ENCODE measurements around the gene STX11. TPM values are rescaled to one million over a fixed set of nuclear protein-coding genes. Genes with fewer than 3 reads are reported as not detected.
A peak's percentile ranks its signal among the peaks of the same experiment; 100 is the strongest.

Gene STX11
- polyA plus RNA-seq, 4 donors = 1.0 to 4.4 (median 3.2) TPM; not detected in 1

GRCh38 chr6:144145541-144145940 is 4.8 kb upstream of the STX11 start:
- Histone ChIP-seq H3K27me3 (ENCODE audit: control insufficient read depth in 3 of 3, insufficient read depth in 3 of 3, low read length in 3 of 3) (peaks cover 0 to 26% (median 0%) of the 10 kb centered on the region in 3 donors), H3K27ac (ENCODE audit: low read depth in 1 of 3, low read length in 2 of 3) (no peak overlapping the region), H3K4me3 (ENCODE audit: low read depth in 1 of 3, low read length in 3 of 3) (no peak overlapping the region), H3K36me3 (ENCODE audit: control insufficient read depth in 3 of 3, insufficient read depth in 2 of 3, low read depth in 1 of 3, low read length in 3 of 3) (no peaks in the 10 kb centered on the region), H3K4me1 (ENCODE audit: control insufficient read depth in 3 of 3, insufficient read depth in 2 of 3, low read depth in 1 of 3, low read length in 2 of 3) (peaks cover 0 to 2% (median 0%) of the 10 kb centered on the region in 3 donors), H3K9me3 (ENCODE audit: control insufficient read depth in 2 of 2, insufficient read depth in 1 of 2, low read depth in 1 of 2, low read length in 1 of 2) (no peaks in the 10 kb centered on the region)
- no peak for DNase-seq
- WGBS, 3 donors = 80 to 84% (median 84%) methylated on average over 2 of the region's 2 CpGs
- FAIRE-seq = no peak

GRCh38 chr6:144148886-144149285 is 1.4 kb upstream of the STX11 start:
- no peak for DNase-seq

DNA sequence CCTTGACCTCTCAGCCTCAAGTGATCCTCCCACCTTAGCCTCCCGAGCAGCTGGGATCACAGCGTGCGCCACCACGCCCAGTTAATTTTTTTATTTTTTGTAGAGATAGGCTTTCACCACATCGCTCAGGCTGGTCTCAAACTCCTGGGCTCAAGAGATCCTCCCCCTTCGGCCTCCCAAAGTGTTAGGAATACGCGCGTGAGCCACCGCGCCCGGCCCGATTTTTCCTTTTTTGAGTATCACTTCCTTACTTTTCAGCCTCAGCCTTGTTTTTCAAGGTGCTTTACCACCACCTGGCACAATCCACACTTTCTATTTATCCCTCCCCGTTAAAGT is 791 bp upstream of the STX11 start:
- WGBS, 3 donors = 34 to 54% (median 43%) methylated on average over 14 of the region's 14 CpGs
- Histone ChIP-seq H3K9me3 (ENCODE audit: control insufficient read depth in 2 of 2, insufficient read depth in 1 of 2, low read depth in 1 of 2, low read length in 1 of 2) (no peaks in the 10 kb centered on the region), H3K4me1 (ENCODE audit: control insufficient read depth in 3 of 3, insufficient read depth in 2 of 3, low read depth in 1 of 3, low read length in 2 of 3) (peaks cover 0 to 6% (median 0%) of the 10 kb centered on the region in 3 donors), H3K27ac (ENCODE audit: low read depth in 1 of 3, low read length in 2 of 3) (peak overlapping the region in 1 of 3 donors; percentile 89), H3K4me3 (ENCODE audit: low read depth in 1 of 3, low read length in 3 of 3) (peak overlapping the region in 2 of 3 donors; percentile 64 to 71), H3K27me3 (ENCODE audit: control insufficient read depth in 3 of 3, insufficient read depth in 3 of 3, low read length in 3 of 3) (peaks cover 0 to 44% (median 0%) of the 10 kb centered on the region in 3 donors), H3K36me3 (ENCODE audit: control insufficient read depth in 3 of 3, insufficient read depth in 2 of 3, low read depth in 1 of 3, low read length in 3 of 3) (no peaks in the 10 kb centered on the region)
- FAIRE-seq (no peak), DNase-seq (no peak)

More at GRCh38 chr6:144148886-144149285, 1.4 kb upstream of the STX11 start:
- Histone ChIP-seq H3K4me3 (ENCODE audit: low read depth in 1 of 3, low read length in 3 of 3) (no peak overlapping the region), H3K9me3 (ENCODE audit: control insufficient read depth in 2 of 2, insufficient read depth in 1 of 2, low read depth in 1 of 2, low read length in 1 of 2) (no peaks in the 10 kb centered on the region), H3K27ac (ENCODE audit: low read depth in 1 of 3, low read length in 2 of 3) (no peak overlapping the region), H3K27me3 (ENCODE audit: control insufficient read depth in 3 of 3, insufficient read depth in 3 of 3, low read length in 3 of 3) (peaks cover 0 to 44% (median 0%) of the 10 kb centered on the region in 3 donors), H3K4me1 (ENCODE audit: control insufficient read depth in 3 of 3, insufficient read depth in 2 of 3, low read depth in 1 of 3, low read length in 2 of 3) (peaks cover 0 to 6% (median 0%) of the 10 kb centered on the region in 3 donors), H3K36me3 (ENCODE audit: control insufficient read depth in 3 of 3, insufficient read depth in 2 of 3, low read depth in 1 of 3, low read length in 3 of 3) (no peaks in the 10 kb centered on the region)
- 62 to 79% (median 65%) methylated on average over 4 of the region's 4 CpGs for WGBS, 3 donors
- FAIRE-seq = no peak

DNA sequence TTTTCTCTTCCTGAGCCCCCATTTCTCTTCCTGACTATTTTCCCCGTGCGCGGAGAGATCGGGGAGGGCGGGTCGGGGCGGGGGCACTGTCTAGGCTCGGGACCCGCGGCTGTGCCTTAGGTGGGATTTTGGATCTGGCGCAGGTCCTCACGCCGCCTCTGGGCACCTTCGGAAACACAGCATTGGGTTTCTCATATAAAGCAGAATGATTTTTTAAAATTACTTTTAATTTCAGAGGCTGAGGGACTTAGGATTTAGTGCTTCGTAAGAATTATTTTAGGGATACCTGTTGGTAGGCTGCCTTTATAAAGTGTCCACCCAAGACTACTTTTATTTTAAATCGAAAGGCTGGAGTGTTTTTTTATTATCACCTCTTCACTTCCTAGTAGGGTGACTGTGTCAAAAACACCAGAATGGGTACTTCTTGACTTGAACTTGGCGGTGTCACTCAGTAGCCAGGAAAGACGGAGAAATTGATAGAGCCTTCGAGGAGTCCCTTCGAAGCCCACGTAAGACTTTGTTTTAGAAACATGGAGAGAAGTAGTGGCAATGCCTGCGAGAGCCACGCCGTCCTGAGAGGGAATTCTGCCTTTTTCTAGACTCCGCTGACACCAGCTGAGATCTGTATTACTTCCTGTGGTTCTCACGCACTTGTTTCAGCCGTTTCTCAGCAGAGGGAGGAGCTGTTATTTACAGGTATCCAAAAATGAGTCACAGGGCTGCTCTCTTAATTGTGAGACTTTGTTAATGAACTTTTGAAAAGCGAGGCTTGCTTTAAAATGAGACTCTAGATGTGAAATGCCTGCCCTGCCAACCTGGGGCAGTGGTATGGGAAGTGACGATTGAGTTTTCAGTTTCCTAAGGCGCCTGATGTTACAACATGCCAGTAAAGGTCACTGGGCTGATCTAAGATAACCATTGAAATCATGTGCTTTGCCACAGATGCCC is 667 bp downstream of the STX11 start:
- peaks cover 0 to 44% (median 0%) of the 10 kb centered on the region in 3 donors for H3K27me3 ChIP-seq (ENCODE audit: control insufficient read depth in 3 of 3, insufficient read depth in 3 of 3, low read length in 3 of 3)
- WGBS, 3 donors = 2 to 4% (median 2%) methylated on average over 29 to 30 of the region's 30 CpGs
- peak overlapping the region in 2 of 3 donors; percentile 27 to 89 for H3K27ac ChIP-seq (ENCODE audit: low read depth in 1 of 3, low read length in 2 of 3)
- peaks cover 0 to 6% (median 4%) of the 10 kb centered on the region in 3 donors for H3K4me1 ChIP-seq (ENCODE audit: control insufficient read depth in 3 of 3, insufficient read depth in 2 of 3, low read depth in 1 of 3, low read length in 2 of 3)
- peak overlapping the region; percentile 52 to 71 (median 63) for H3K4me3 ChIP-seq (ENCODE audit: low read depth in 1 of 3, low read length in 3 of 3)
- no peaks in the 10 kb centered on the region for H3K36me3 ChIP-seq (ENCODE audit: control insufficient read depth in 3 of 3, insufficient read depth in 2 of 3, low read depth in 1 of 3, low read length in 3 of 3)
- H3K9me3 ChIP-seq (ENCODE audit: control insufficient read depth in 2 of 2, insufficient read depth in 1 of 2, low read depth in 1 of 2, low read length in 1 of 2) = no peaks in the 10 kb centered on the region
- DNase-seq (peak; percentile 48 to 64), FAIRE-seq (no peak)

- 82 to 88% (median 85%) methylated on average over 6 of the region's 6 CpGs for WGBS, 3 donors
- Histone ChIP-seq H3K27ac (ENCODE audit: low read depth in 1 of 3, low read length in 2 of 3) (no peak overlapping the region), H3K4me3 (ENCODE audit: low read depth in 1 of 3, low read length in 3 of 3) (no peak overlapping the region), H3K4me1 (ENCODE audit: control insufficient read depth in 3 of 3, insufficient read depth in 2 of 3, low read depth in 1 of 3, low read length in 2 of 3) (peaks cover 0 to 6% (median 4%) of the 10 kb centered on the region in 3 donors), H3K9me3 (ENCODE audit: control insufficient read depth in 2 of 2, insufficient read depth in 1 of 2, low read depth in 1 of 2, low read length in 1 of 2) (no peaks in the 10 kb centered on the region), H3K36me3 (ENCODE audit: control insufficient read depth in 3 of 3, insufficient read depth in 2 of 3, low read depth in 1 of 3, low read length in 3 of 3) (no peaks in the 10 kb centered on the region), H3K27me3 (ENCODE audit: control insufficient read depth in 3 of 3, insufficient read depth in 3 of 3, low read length in 3 of 3) (peaks cover 0 to 42% (median 0%) of the 10 kb centered on the region in 3 donors)
- DNase-seq (no peak), FAIRE-seq (no peak)
Observed at GRCh38 chr6:144152334-144152900, 2.1 kb downstream of the STX11 start.

GRCh38 chr6:144153260-144153659 is 2.9 kb downstream of the STX11 start:
- no peak overlapping the region for H3K4me3 ChIP-seq (ENCODE audit: low read depth in 1 of 3, low read length in 3 of 3)
- H3K9me3 ChIP-seq (ENCODE audit: control insufficient read depth in 2 of 2, insufficient read depth in 1 of 2, low read depth in 1 of 2, low read length in 1 of 2) = no peaks in the 10 kb centered on the region
- 84 to 86% (median 85%) methylated on average over 5 of the region's 5 CpGs for WGBS, 3 donors
- no peak for DNase-seq
- H3K27me3 ChIP-seq (ENCODE audit: control insufficient read depth in 3 of 3, insufficient read depth in 3 of 3, low read length in 3 of 3) = peaks cover 0 to 37% (median 0%) of the 10 kb centered on the region in 3 donors
- no peaks in the 10 kb centered on the region for H3K36me3 ChIP-seq (ENCODE audit: control insufficient read depth in 3 of 3, insufficient read depth in 2 of 3, low read depth in 1 of 3, low read length in 3 of 3)
- FAIRE-seq = no peak
- H3K27ac ChIP-seq (ENCODE audit: low read depth in 1 of 3, low read length in 2 of 3) = peak overlapping the region in 1 of 3 donors; percentile 22
- peaks cover 0 to 6% (median 4%) of the 10 kb centered on the region in 3 donors for H3K4me1 ChIP-seq (ENCODE audit: control insufficient read depth in 3 of 3, insufficient read depth in 2 of 3, low read depth in 1 of 3, low read length in 2 of 3)

DNA sequence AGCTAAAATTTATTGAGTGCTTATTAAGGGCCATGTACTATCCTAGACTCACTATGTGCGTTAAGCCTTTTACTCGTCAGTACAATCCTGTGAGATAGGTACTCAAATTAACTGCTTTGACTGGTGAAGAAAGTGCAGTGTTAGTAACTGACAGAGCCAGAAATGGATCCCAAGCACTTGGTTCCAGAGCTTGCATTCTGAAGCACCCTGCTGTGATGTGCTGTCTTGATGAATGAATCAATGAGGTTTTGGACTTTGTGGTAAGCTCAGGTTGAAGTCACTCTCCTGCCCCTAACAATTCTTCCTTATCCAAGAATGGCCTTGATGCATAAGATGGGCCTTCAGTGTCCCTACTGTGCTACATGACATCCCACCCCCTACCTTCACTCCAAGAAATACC is 3.7 kb downstream of the STX11 start:
- DNase-seq (no peak), FAIRE-seq (no peak)
- Histone ChIP-seq H3K4me3 (ENCODE audit: low read depth in 1 of 3, low read length in 3 of 3) (no peak overlapping the region), H3K36me3 (ENCODE audit: control insufficient read depth in 3 of 3, insufficient read depth in 2 of 3, low read depth in 1 of 3, low read length in 3 of 3) (no peaks in the 10 kb centered on the region), H3K4me1 (ENCODE audit: control insufficient read depth in 3 of 3, insufficient read depth in 2 of 3, low read depth in 1 of 3, low read length in 2 of 3) (peaks cover 0 to 9% (median 4%) of the 10 kb centered on the region in 3 donors), H3K27me3 (ENCODE audit: control insufficient read depth in 3 of 3, insufficient read depth in 3 of 3, low read length in 3 of 3) (peaks cover 0 to 32% (median 0%) of the 10 kb centered on the region in 3 donors), H3K27ac (ENCODE audit: low read depth in 1 of 3, low read length in 2 of 3) (no peak overlapping the region), H3K9me3 (ENCODE audit: control insufficient read depth in 2 of 2, insufficient read depth in 1 of 2, low read depth in 1 of 2, low read length in 1 of 2) (no peaks in the 10 kb centered on the region)
- 97 to 99% (median 98%) methylated on average over 2 of the region's 2 CpGs for WGBS, 3 donors

DNA sequence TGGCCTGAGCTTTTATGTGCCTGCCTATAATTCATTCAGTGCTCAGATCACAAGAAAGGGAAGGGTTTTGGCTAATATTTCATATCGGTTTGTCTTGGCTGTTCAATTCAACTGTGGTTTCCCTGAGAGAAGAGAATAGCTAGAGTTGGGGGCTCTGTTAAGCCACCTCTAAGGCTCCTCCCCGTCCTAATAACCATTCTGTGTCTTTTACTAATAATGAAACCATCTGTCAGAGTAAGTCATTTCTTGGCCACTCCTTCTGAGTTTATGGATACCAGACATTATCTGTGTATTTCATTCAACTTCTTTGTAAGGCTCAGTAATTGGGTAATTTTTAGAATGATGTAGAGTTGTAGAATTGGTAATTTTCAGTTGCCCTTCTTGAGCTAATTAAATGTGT is 5.2 kb downstream of the STX11 start:
- Histone ChIP-seq H3K4me1 (ENCODE audit: control insufficient read depth in 3 of 3, insufficient read depth in 2 of 3, low read depth in 1 of 3, low read length in 2 of 3) (peaks cover 0 to 7% (median 4%) of the 10 kb centered on the region in 3 donors), H3K9me3 (ENCODE audit: control insufficient read depth in 2 of 2, insufficient read depth in 1 of 2, low read depth in 1 of 2, low read length in 1 of 2) (no peaks in the 10 kb centered on the region), H3K27me3 (ENCODE audit: control insufficient read depth in 3 of 3, insufficient read depth in 3 of 3, low read length in 3 of 3) (peaks cover 0 to 18% (median 0%) of the 10 kb centered on the region in 3 donors), H3K27ac (ENCODE audit: low read depth in 1 of 3, low read length in 2 of 3) (peak overlapping the region in 1 of 3 donors; percentile 49), H3K36me3 (ENCODE audit: control insufficient read depth in 3 of 3, insufficient read depth in 2 of 3, low read depth in 1 of 3, low read length in 3 of 3) (no peaks in the 10 kb centered on the region), H3K4me3 (ENCODE audit: low read depth in 1 of 3, low read length in 3 of 3) (no peak overlapping the region)
- WGBS, 3 donors = 55 to 70% (median 69%) methylated on average over 2 of the region's 2 CpGs
- no peak for DNase-seq
- no peak for FAIRE-seq
